Stomach (tissue), 4 donors: ENCODE results near the gene ARFGAP1.

Experiments used
- POLR2A ChIP-seq, 4 donors: fragments of 450-650 bp; IDR thresholded peaks; one replicate each; pipeline ENCODE4 v1.6.1; 2016; ENCODE audit warnings: antibody characterized with exemption in 4 of 4, control low read depth in 2 of 4, mild to moderate bottlenecking in 1 of 4, moderate library complexity in 1 of 4
- POLR2AphosphoS5 ChIP-seq, 3 donors: sonication (generic); formaldehyde crosslinking; IDR thresholded peaks; one replicate each; pipeline ENCODE4 v1.6.1; 2016; ENCODE audit warnings: antibody characterized with exemption in 3 of 3

GRCh38 chr20:63330940-63331339 is 58.3 kb downstream of the ARFGAP1 start:
- TF ChIP-seq POLR2A (IDR thresholded peaks at IDR 0.05) (no peak), POLR2AphosphoS5 (IDR thresholded peaks at IDR 0.05) (no peak)
